Measurements from ENCODE around the gene CDC14B.

DNA sequence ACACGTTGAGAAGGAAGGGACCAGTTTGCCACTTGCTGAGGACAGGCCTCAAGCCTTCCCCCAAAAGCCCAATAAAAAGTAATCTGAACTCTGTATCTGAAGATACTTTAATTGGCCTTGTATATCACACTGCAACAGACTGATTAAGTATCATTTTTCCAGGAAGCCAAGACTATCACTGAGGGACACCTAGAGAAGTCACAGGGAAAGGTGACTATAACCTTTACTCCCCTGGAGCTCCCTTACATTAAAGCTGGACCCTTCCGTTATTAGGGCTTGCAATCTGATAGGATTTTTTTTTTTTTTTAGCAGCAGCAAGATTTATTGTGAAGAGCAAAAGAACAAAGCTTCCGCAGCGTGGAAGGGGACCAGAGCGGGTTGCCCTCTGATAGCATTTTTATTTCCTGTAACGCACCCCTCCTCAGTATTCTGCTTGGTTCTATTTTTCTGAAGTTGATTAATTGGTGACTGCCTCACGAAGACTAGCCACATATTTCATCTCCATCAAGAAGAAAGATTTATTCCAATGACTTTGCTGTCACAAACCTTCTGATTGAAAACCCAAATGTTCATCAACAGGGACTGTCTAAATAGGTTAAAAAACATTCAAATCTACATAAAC lies 2.7 kb downstream of the CDC14B start:
- no peak for TF ChIP-seq CTCF (IDR thresholded peaks at IDR 0.05; ENCODE audit: poor library complexity, severe bottlenecking)
- no peak for TF ChIP-seq EP300 (conservative IDR thresholded peaks at IDR 0.05; ENCODE audit: poor library complexity, severe bottlenecking)
- no peak for TF ChIP-seq MXI1 (conservative IDR thresholded peaks at IDR 0.05; ENCODE audit: poor library complexity, severe bottlenecking)
- no peak for TF ChIP-seq POLR2AphosphoS5 (IDR thresholded peaks at IDR 0.05)

All from neural cell (in vitro differentiated cells).